ENCODE measurements around the gene TTR. TPM values are rescaled to one million over a fixed set of nuclear protein-coding genes. Genes with fewer than 3 reads are reported as not detected.

Gene TTR
- total RNA-seq, 5 donors from 2014 or later (not counting 1 experiment from before 2014, with no cell fraction given): 1.7 to 2.6 (median 1.9) TPM; not detected in 2

- Histone ChIP-seq H3K4me3 (ENCODE audit: control insufficient read depth in 1 of 2, extremely low read depth in 1 of 2, low read length in 1 of 2) (no peak overlapping the region), H3K4me1 (ENCODE audit: control insufficient read depth in 1 of 2, extremely low read depth in 1 of 2, insufficient read depth in 2 of 2, low read length in 2 of 2) (no peaks in the 10 kb centered on the region), H3K36me3 (ENCODE audit: control insufficient read depth in 2 of 2, extremely low read depth in 1 of 2, insufficient read depth in 1 of 2, low read length in 1 of 2) (no peaks in the 10 kb centered on the region), H3K27me3 (replicated peaks in 1 of 2; ENCODE audit: control insufficient read depth in 2 of 2, extremely low read depth in 1 of 2, insufficient read depth in 2 of 2, low read length in 1 of 2) (peaks cover 0 to 5% of the 10 kb centered on the region in 2 experiments), H3K9me3 (no peaks in the 10 kb centered on the region), H3K27ac (ENCODE audit: low read length) (no peak overlapping the region)
- 100% methylated on average over 1 of the region's 5 CpGs for WGBS (ENCODE audit: insufficient coverage)
- no peaks in the 10 kb centered on the region for H3K4me1 Mint-ChIP-seq
- no peak overlapping the region for H3K27ac Mint-ChIP-seq
- no peaks in the 10 kb centered on the region for H3K9me3 Mint-ChIP-seq
- CTCF ChIA-PET: no interaction called here
- DNase-seq (no peak), ATAC-seq (replicated peaks in 1 of 4) (no peak)
- no peaks in the 10 kb centered on the region for H3K36me3 Mint-ChIP-seq
- POLR2A ChIA-PET: no interaction called here
- no peak overlapping the region for H3K4me3 Mint-ChIP-seq
- H3K27me3 Mint-ChIP-seq: peaks cover 0 to 9% of the 10 kb centered on the region in 2 donors
These were observed 15.7 kb downstream of the TTR start for GRCh38 chr18:31607384-31607783.

GRCh38 chr18:31609886-31610285 is 18.2 kb downstream of the TTR start:
- H3K36me3 ChIP-seq (ENCODE audit: control insufficient read depth in 2 of 2, extremely low read depth in 1 of 2, insufficient read depth in 1 of 2, low read length in 1 of 2): no peaks in the 10 kb centered on the region
- H3K27me3 Mint-ChIP-seq: peaks cover 3 to 9% of the 10 kb centered on the region in 2 donors
- no peak for DNase-seq
- no peaks in the 10 kb centered on the region for H3K4me1 ChIP-seq (ENCODE audit: control insufficient read depth in 1 of 2, extremely low read depth in 1 of 2, insufficient read depth in 2 of 2, low read length in 2 of 2)
- no peaks in the 10 kb centered on the region for H3K9me3 ChIP-seq
- no peak overlapping the region for H3K4me3 Mint-ChIP-seq
- no peak overlapping the region for H3K27ac ChIP-seq (ENCODE audit: low read length)
- no peak for ATAC-seq (replicated peaks in 1 of 4)
- WGBS (ENCODE audit: insufficient coverage): no CpG with 5 or more reads among the region's 2 CpGs
- ChIA-PET CTCF (no interaction called here), POLR2A (no interaction called here)
- no peaks in the 10 kb centered on the region for H3K36me3 Mint-ChIP-seq
- no peak overlapping the region for H3K4me3 ChIP-seq (ENCODE audit: control insufficient read depth in 1 of 2, extremely low read depth in 1 of 2, low read length in 1 of 2)
- no peak overlapping the region for H3K27ac Mint-ChIP-seq
- H3K9me3 Mint-ChIP-seq: no peaks in the 10 kb centered on the region
- peaks cover 0 to 5% of the 10 kb centered on the region in 2 experiments for H3K27me3 ChIP-seq (replicated peaks in 1 of 2; ENCODE audit: control insufficient read depth in 2 of 2, extremely low read depth in 1 of 2, insufficient read depth in 2 of 2, low read length in 1 of 2)
- H3K4me1 Mint-ChIP-seq: no peaks in the 10 kb centered on the region

- no peaks in the 10 kb centered on the region for H3K36me3 Mint-ChIP-seq
- peak in 2 of 35 experiments; percentile 2 to 8 for DNase-seq
- no peak for ATAC-seq (replicated peaks in 1 of 4)
- no peaks in the 10 kb centered on the region for H3K4me1 ChIP-seq (ENCODE audit: control insufficient read depth in 1 of 2, extremely low read depth in 1 of 2, insufficient read depth in 2 of 2, low read length in 2 of 2)
- H3K4me1 Mint-ChIP-seq: no peaks in the 10 kb centered on the region
- POLR2A ChIA-PET: interaction anchor here in 1 of 2 donors (0.6 kb wide), 1 partner anchor 49 kb away, joined by 3 read pairs; no protein-coding TSS in a partner anchor
- H3K4me3 ChIP-seq (ENCODE audit: control insufficient read depth in 1 of 2, extremely low read depth in 1 of 2, low read length in 1 of 2): no peak overlapping the region
- no peaks in the 10 kb centered on the region for H3K36me3 ChIP-seq (ENCODE audit: control insufficient read depth in 2 of 2, extremely low read depth in 1 of 2, insufficient read depth in 1 of 2, low read length in 1 of 2)
- no peak overlapping the region for H3K27ac Mint-ChIP-seq
- no peak overlapping the region for H3K4me3 Mint-ChIP-seq
- no peaks in the 10 kb centered on the region for H3K9me3 Mint-ChIP-seq
- H3K27ac ChIP-seq (ENCODE audit: low read length): no peak overlapping the region
- peaks cover 0 to 5% of the 10 kb centered on the region in 2 experiments for H3K27me3 ChIP-seq (replicated peaks in 1 of 2; ENCODE audit: control insufficient read depth in 2 of 2, extremely low read depth in 1 of 2, insufficient read depth in 2 of 2, low read length in 1 of 2)
- no peaks in the 10 kb centered on the region for H3K9me3 ChIP-seq
- H3K27me3 Mint-ChIP-seq: peaks cover 3 to 7% of the 10 kb centered on the region in 2 donors
- CTCF ChIA-PET: interaction anchor here in 1 of 2 donors (0.6 kb wide), 1 partner anchor 52 kb away, joined by 3 read pairs; no protein-coding TSS in a partner anchor
- WGBS (ENCODE audit: insufficient coverage): 62% methylated on average over 4 of the region's 8 CpGs
These were observed 18.9 kb downstream of the TTR start for GRCh38 chr18:31610286-31611205.

- Mint-ChIP-seq H3K9me3 (no peaks in the 10 kb centered on the region), H3K4me3 (no peak overlapping the region), H3K4me1 (no peaks in the 10 kb centered on the region), H3K36me3 (no peaks in the 10 kb centered on the region), H3K27me3 (peaks cover 5% of the 10 kb centered on the region in 2 donors), H3K27ac (no peak overlapping the region)
- POLR2A ChIA-PET: interaction anchor here in 1 of 2 donors (0.6 kb wide), 1 partner anchor 1905 kb away, joined by 3 read pairs; no protein-coding TSS in a partner anchor
- H3K4me3 ChIP-seq (ENCODE audit: control insufficient read depth in 1 of 2, extremely low read depth in 1 of 2, low read length in 1 of 2): no peak overlapping the region
- DNase-seq (no peak), ATAC-seq (replicated peaks in 1 of 4) (no peak)
- H3K27ac ChIP-seq (ENCODE audit: low read length): no peak overlapping the region
- no CpG with 5 or more reads among the region's 5 CpGs for WGBS (ENCODE audit: insufficient coverage)
- H3K4me1 ChIP-seq (ENCODE audit: control insufficient read depth in 1 of 2, extremely low read depth in 1 of 2, insufficient read depth in 2 of 2, low read length in 2 of 2): no peaks in the 10 kb centered on the region
- CTCF ChIA-PET: no interaction called here
- H3K9me3 ChIP-seq: no peaks in the 10 kb centered on the region
- no peaks in the 10 kb centered on the region for H3K36me3 ChIP-seq (ENCODE audit: control insufficient read depth in 2 of 2, extremely low read depth in 1 of 2, insufficient read depth in 1 of 2, low read length in 1 of 2)
- peaks cover 0 to 5% of the 10 kb centered on the region in 2 experiments for H3K27me3 ChIP-seq (replicated peaks in 1 of 2; ENCODE audit: control insufficient read depth in 2 of 2, extremely low read depth in 1 of 2, insufficient read depth in 2 of 2, low read length in 1 of 2)
These were observed 19.8 kb downstream of the TTR start for GRCh38 chr18:31611511-31611910.

- peaks cover 0 to 5% of the 10 kb centered on the region in 2 experiments for H3K27me3 ChIP-seq (replicated peaks in 1 of 2; ENCODE audit: control insufficient read depth in 2 of 2, extremely low read depth in 1 of 2, insufficient read depth in 2 of 2, low read length in 1 of 2)
- H3K4me3 ChIP-seq (ENCODE audit: control insufficient read depth in 1 of 2, extremely low read depth in 1 of 2, low read length in 1 of 2): no peak overlapping the region
- Mint-ChIP-seq H3K4me1 (no peaks in the 10 kb centered on the region), H3K36me3 (no peaks in the 10 kb centered on the region), H3K27me3 (peaks cover 7 to 10% of the 10 kb centered on the region in 2 donors), H3K27ac (no peak overlapping the region), H3K9me3 (no peaks in the 10 kb centered on the region), H3K4me3 (no peak overlapping the region)
- no peaks in the 10 kb centered on the region for H3K9me3 ChIP-seq
- no peak overlapping the region for H3K27ac ChIP-seq (ENCODE audit: low read length)
- ATAC-seq (replicated peaks in 1 of 4) (no peak), DNase-seq (no peak)
- H3K4me1 ChIP-seq (ENCODE audit: control insufficient read depth in 1 of 2, extremely low read depth in 1 of 2, insufficient read depth in 2 of 2, low read length in 2 of 2): no peaks in the 10 kb centered on the region
- 100% methylated on average over 1 of the region's 6 CpGs for WGBS (ENCODE audit: insufficient coverage)
- ChIA-PET POLR2A (no interaction called here), CTCF (no interaction called here)
- H3K36me3 ChIP-seq (ENCODE audit: control insufficient read depth in 2 of 2, extremely low read depth in 1 of 2, insufficient read depth in 1 of 2, low read length in 1 of 2): no peaks in the 10 kb centered on the region
These were observed 20.4 kb downstream of the TTR start for GRCh38 chr18:31612124-31612523.

- ChIA-PET CTCF (no interaction called here), POLR2A (no interaction called here)
- no peak overlapping the region for H3K4me3 ChIP-seq (ENCODE audit: control insufficient read depth in 1 of 2, extremely low read depth in 1 of 2, low read length in 1 of 2)
- H3K36me3 ChIP-seq (ENCODE audit: control insufficient read depth in 2 of 2, extremely low read depth in 1 of 2, insufficient read depth in 1 of 2, low read length in 1 of 2): no peaks in the 10 kb centered on the region
- Mint-ChIP-seq H3K9me3 (no peaks in the 10 kb centered on the region), H3K36me3 (no peaks in the 10 kb centered on the region), H3K4me1 (no peaks in the 10 kb centered on the region), H3K27ac (no peak overlapping the region), H3K4me3 (no peak overlapping the region), H3K27me3 (peaks cover 7 to 12% of the 10 kb centered on the region in 2 donors)
- no peaks in the 10 kb centered on the region for H3K9me3 ChIP-seq
- no peaks in the 10 kb centered on the region for H3K4me1 ChIP-seq (ENCODE audit: control insufficient read depth in 1 of 2, extremely low read depth in 1 of 2, insufficient read depth in 2 of 2, low read length in 2 of 2)
- 83% methylated on average over 2 of the region's 2 CpGs for WGBS (ENCODE audit: insufficient coverage)
- no peak overlapping the region for H3K27ac ChIP-seq (ENCODE audit: low read length)
- no peak for ATAC-seq (replicated peaks in 1 of 4)
- no peak for DNase-seq
- H3K27me3 ChIP-seq (replicated peaks in 1 of 2; ENCODE audit: control insufficient read depth in 2 of 2, extremely low read depth in 1 of 2, insufficient read depth in 2 of 2, low read length in 1 of 2): peaks cover 0 to 9% of the 10 kb centered on the region in 2 experiments
These were observed 22.4 kb downstream of the TTR start for GRCh38 chr18:31614044-31614443.

All from T-cell (primary cell).